IMR-90 (cell line): ENCODE results near the gene SIAH3. TPM values are rescaled to one million over a fixed set of nuclear protein-coding genes. Genes with fewer than 3 reads are reported as not detected.

Source experiments
- ATAC-seq: fragments of 200-7000 bp; cut with Tn5 transposase; 2 replicates; pipeline ENCODE4 v1.9.1; 2020; ENCODE audit warnings: low read depth, mild to moderate bottlenecking, moderate library complexity
- BruUV-seq: library from RNA; stranded (reverse); fragments of 400-500 nt; replicated peaks from 2 replicates; lab custom pipeline; 2021; lab: Mats Ljungman, UMichigan
- CTCF ChIA-PET: fragments of 300-600 bp; formaldehyde crosslinking; extraction: SDS; loops from one replicate; lab custom pipeline; 2021; ENCODE audit warnings: antibody characterized with exemption; lab: Yijun Ruan, JAX
- POLR2A ChIA-PET: fragments of 300-600 bp; sonication (Branson Sonifier 250); formaldehyde crosslinking; loops from one replicate; lab custom pipeline; 2022; ENCODE audit warnings: antibody characterized with exemption; ENCODE audit not compliant: unreplicated experiment; lab: Charles Lee
- DNase-seq: peaks from one replicate; pipeline ENCODE4 v3.0.0; 2013
- H2AFZ ChIP-seq: replicated peaks from 2 replicates; pipeline ENCODE3; 2013; ENCODE audit warnings: low read length, mild to moderate bottlenecking; ENCODE audit not compliant: poor library complexity
- H2AK5ac ChIP-seq: 2 replicates; pipeline ENCODE4 v1.6.1; 2013; ENCODE audit warnings: low read depth, low read length, inconsistent platforms
- H2AK9ac ChIP-seq: replicated peaks from 2 replicates; pipeline ENCODE3; 2013; ENCODE audit warnings: mild to moderate bottlenecking, low read depth, low read length, moderate library complexity; ENCODE audit not compliant: poor library complexity
- H2BK120ac ChIP-seq: 2 replicates; pipeline ENCODE4 v1.6.1; 2013; ENCODE audit warnings: low read depth, low read length, inconsistent platforms
- H2BK15ac ChIP-seq: 3 replicates; pipeline ENCODE4 v1.6.1; 2013; ENCODE audit warnings: low read depth, low read length, inconsistent platforms
- H2BK20ac ChIP-seq: 2 replicates; pipeline ENCODE4 v1.6.1; 2013; ENCODE audit warnings: low read depth, mild to moderate bottlenecking, inconsistent platforms, low read length, moderate library complexity
- H2BK5ac ChIP-seq: 2 replicates; pipeline ENCODE4 v1.6.1; 2013; ENCODE audit warnings: mild to moderate bottlenecking, low read depth, low read length, inconsistent platforms; ENCODE audit not compliant: poor library complexity, severe bottlenecking
- H3K14ac ChIP-seq: replicated peaks from 2 replicates; pipeline ENCODE4 v1.6.1; 2013; ENCODE audit warnings: low read depth, low read length, inconsistent platforms
- H3K18ac ChIP-seq: 2 replicates; pipeline ENCODE4 v1.6.1; 2013; ENCODE audit warnings: low read depth, low read length, control low read depth
- H3K23ac ChIP-seq: 2 replicates; pipeline ENCODE4 v1.6.1; 2013; ENCODE audit warnings: low read depth, low read length, inconsistent platforms
- H3K27ac ChIP-seq: 2 replicates; pipeline ENCODE4 v1.5.1; 2013; ENCODE audit warnings: mild to moderate bottlenecking, control low read depth, low read length; ENCODE audit not compliant: insufficient read depth
- H3K27me3 ChIP-seq: 2 replicates; pipeline ENCODE4 v1.6.1; 2013; ENCODE audit warnings: low read length; ENCODE audit not compliant: control insufficient read depth, insufficient read depth
- H3K36me3 ChIP-seq: 2 replicates; pipeline ENCODE4 v1.6.1; 2013; ENCODE audit warnings: low read length, mixed read lengths; ENCODE audit not compliant: control insufficient read depth, insufficient read depth
- H3K4ac ChIP-seq: 2 replicates; pipeline ENCODE4 v1.6.1; 2013; ENCODE audit warnings: low read depth, low read length, inconsistent platforms
- H3K4me1 ChIP-seq: 2 replicates; pipeline ENCODE4 v1.6.1; 2013; ENCODE audit warnings: low read length, mixed read lengths; ENCODE audit not compliant: control insufficient read depth, insufficient read depth
- H3K4me2 ChIP-seq: 2 replicates; pipeline ENCODE4 v1.6.1; 2013; ENCODE audit warnings: low read depth, mild to moderate bottlenecking, control low read depth, low read length, moderate library complexity
- H3K4me3 ChIP-seq: 2 replicates; pipeline ENCODE4 v1.5.1; 2013; ENCODE audit warnings: low read depth, mild to moderate bottlenecking, control low read depth, low read length, moderate library complexity; ENCODE audit not compliant: insufficient read depth
- H3K56ac ChIP-seq: 2 replicates; pipeline ENCODE4 v1.6.1; 2013; ENCODE audit warnings: low read length, inconsistent platforms; ENCODE audit not compliant: insufficient read depth; ENCODE audit errors: extremely low read depth
- H3K79me1 ChIP-seq, 2 experiments: 2 replicates each; pipeline ENCODE4 v1.6.1; 2013; ENCODE audit warnings: low read length in 2 of 2, inconsistent platforms in 1 of 2, low read depth in 1 of 2
- H3K9ac ChIP-seq: 2 replicates; pipeline ENCODE4 v1.6.1; 2013; ENCODE audit warnings: low read depth, low read length, control low read depth
- H3K9me1 ChIP-seq: 2 replicates; pipeline ENCODE4 v1.6.1; 2013; ENCODE audit warnings: low read length, inconsistent platforms; ENCODE audit not compliant: insufficient read depth
- H3K9me3 ChIP-seq: 2 replicates; pipeline ENCODE4 v1.6.1; 2013; ENCODE audit warnings: low read length; ENCODE audit not compliant: control insufficient read depth, insufficient read depth
- H4K20me1 ChIP-seq: 2 replicates; pipeline ENCODE4 v1.6.1; 2013; ENCODE audit warnings: low read length, inconsistent platforms; ENCODE audit not compliant: insufficient read depth
- H4K5ac ChIP-seq: 2 replicates; pipeline ENCODE4 v1.6.1; 2013; ENCODE audit warnings: mild to moderate bottlenecking, low read depth, low read length, control low read depth
- H4K8ac ChIP-seq, 2 experiments: 2 replicates each; pipeline ENCODE4 v1.6.1; 2013; ENCODE audit warnings: low read depth in 2 of 2, low read length in 2 of 2, control low read depth in 1 of 2, inconsistent platforms in 1 of 2
- H4K91ac ChIP-seq: 2 replicates; pipeline ENCODE4 v1.6.1; 2013; ENCODE audit warnings: low read depth, low read length, inconsistent platforms; ENCODE audit not compliant: insufficient read depth
- BHLHE40 ChIP-seq: fragments of 150-350 bp; IDR thresholded peaks from 2 replicates; pipeline ENCODE4 v1.6.1; 2016; ENCODE audit warnings: mild to moderate bottlenecking, low read depth, low read length
- CEBPB ChIP-seq: IDR thresholded peaks from 2 replicates; pipeline ENCODE4 v1.6.1; 2012; ENCODE audit warnings: low read depth, low read length, improper control_type of control experiment
- CTCF ChIP-seq: conservative IDR thresholded peaks from 2 replicates; pipeline ENCODE4 v1.5.1; 2012; ENCODE audit warnings: mild to moderate bottlenecking, low read depth, low read length, improper control_type of control experiment
- FOS ChIP-seq: fragments of 150-350 bp; IDR thresholded peaks from 2 replicates; pipeline ENCODE4 v1.6.1; 2016; ENCODE audit warnings: low read depth, low read length
- MXI1 ChIP-seq: IDR thresholded peaks from 2 replicates; pipeline ENCODE4 v1.6.1; 2012; ENCODE audit warnings: low read depth, mild to moderate bottlenecking, low read length, moderate library complexity, borderline replicate concordance
- NFE2L2 ChIP-seq: fragments of 150-350 bp; IDR thresholded peaks from 2 replicates; pipeline ENCODE4 v1.6.1; 2016; ENCODE audit warnings: low read depth, mild to moderate bottlenecking, low read length
- POLR2A ChIP-seq: IDR thresholded peaks from 2 replicates; pipeline ENCODE4 v1.6.1; 2012; ENCODE audit warnings: mild to moderate bottlenecking, low read depth, low read length
- RAD21 ChIP-seq: IDR thresholded peaks from 2 replicates; pipeline ENCODE4 v1.6.1; 2012; ENCODE audit warnings: low read length, improper control_type of control experiment
- RCOR1 ChIP-seq: IDR thresholded peaks from 2 replicates; pipeline ENCODE4 v1.6.1; 2012; ENCODE audit warnings: mild to moderate bottlenecking, low read length, improper control_type of control experiment; ENCODE audit not compliant: insufficient replicate concordance
- RFX5 ChIP-seq: IDR thresholded peaks from 2 replicates; pipeline ENCODE4 v1.8.0; 2012; ENCODE audit warnings: low read depth, mild to moderate bottlenecking, low read length, moderate library complexity
- SMC3 ChIP-seq: fragments of 150-350 bp; IDR thresholded peaks from 2 replicates; pipeline ENCODE4 v1.6.1; 2016; ENCODE audit warnings: low read depth, mild to moderate bottlenecking, antibody characterized with exemption, low read length, moderate library complexity
- USF2 ChIP-seq: fragments of 150-350 bp; IDR thresholded peaks from 2 replicates; pipeline ENCODE4 v1.6.1; 2017; ENCODE audit warnings: mild to moderate bottlenecking, antibody characterized with exemption, low read length, low read depth
- WGBS, 2 experiments: methylation state at CpG; one replicate each; pipeline versions ENCODE4 v1.1.5 to v1.1.7; 2013; ENCODE audit warnings: missing lambda C conversion rate in 2 of 2; ENCODE audit not compliant: insufficient read length in 1 of 2; ENCODE audit errors: extremely low coverage in 2 of 2; 5-methylcytosine and 5-hydroxymethylcytosine counted together
- dilution Hi-C: fragments of 300-500 bp; cut with HindIII; formaldehyde crosslinking; loops from one replicate; pipeline ENCODE4 v1.14.3; 2018; ENCODE audit warnings: low sequenced_read_pairs; ENCODE audit not compliant: unreplicated experiment
- in situ Hi-C: fragments of 300-500 bp; cut with MboI; formaldehyde crosslinking; loops from 3 replicates; pipeline ENCODE4 v1.14.3; 2019; ENCODE audit warnings: low sequenced_read_pairs, inconsistent platforms, mixed read lengths
- intact Hi-C: fragments of 100-400 bp; cut with micrococcal nuclease; formaldehyde crosslinking; loops from 2 replicates; pipeline ENCODE4 v1.10.0; 2022
- polyA plus RNA-seq, 3 experiments: library from polyadenylated mRNA; depleted of rRNA; stranded (reverse); fragments of >200 nt; gene quantifications; 2 replicates each; pipeline ENCODE4 v1.2.3, GENCODE V29; 2012; ENCODE audit warnings: low replicate concordance in 1 of 3
- total RNA-seq: library from RNA; depleted of rRNA; stranded (reverse); fragments of >200 nt; gene quantifications from 2 replicates; pipeline ENCODE4 v1.2.3, GENCODE V29; 2012

Gene SIAH3
- total and polyA plus RNA-seq, 2 of the 4 experiments (the other 2 are of a cell fraction): under 0.01 TPM; not detected in 1

- POLR2A ChIA-PET: no interaction called here
Observed at GRCh38 chr13:45775401-45775963, 76.1 kb downstream of the SIAH3 start.

More at GRCh38 chr13:45775401-45775963, 76.1 kb downstream of the SIAH3 start:
- Histone ChIP-seq H3K18ac (no peak overlapping the region), H2AK5ac (no peak overlapping the region), H3K4me2 (no peak overlapping the region), H2BK120ac (no peak overlapping the region), H3K9me3 (no peaks in the 10 kb centered on the region), H4K8ac (no peak overlapping the region), H3K23ac (no peak overlapping the region), H3K36me3 (no peaks in the 10 kb centered on the region), H3K27ac (no peak overlapping the region), H3K4me3 (no peak overlapping the region), H3K9me1 (0 out of 2 replicates have a peak, but pooled peaks cover 6% of the 10 kb centered on the region), H4K20me1 (no peaks in the 10 kb centered on the region), H2AFZ (no peak overlapping the region), H3K27me3 (peaks cover 16% of the 10 kb centered on the region), H2BK15ac (no peak overlapping the region), H3K9ac (no peak overlapping the region), H4K91ac (no peak overlapping the region), H2BK5ac (no peak overlapping the region), H3K14ac (no peak overlapping the region), H3K56ac (no peak overlapping the region), H3K4ac (no peak overlapping the region), H4K5ac (no peak overlapping the region), H3K79me1 (no peaks in the 10 kb centered on the region), H2AK9ac (no peak overlapping the region), H3K4me1 (peaks cover 9% of the 10 kb centered on the region), H2BK20ac (no peak overlapping the region)
- BruUV-seq: no TSS peak
- CTCF ChIA-PET: no interaction called here
- DNase-seq: no peak
- no CpG with 5 or more reads among the region's 3 CpGs for WGBS, 2 experiments
- intact Hi-C loops (loop anchor here (10.0 kb wide), 1 partner anchor 279 kb away; the partner anchor contains the start of gene ZC3H13), in situ Hi-C loops (no loop called here), dilution Hi-C loops (no loop called here)
- no peak for ATAC-seq
- no peak for TF ChIP-seq NFE2L2
- no peak for TF ChIP-seq RAD21
- TF ChIP-seq SMC3: no peak
- no peak for TF ChIP-seq CEBPB
- TF ChIP-seq RFX5: no peak
- TF ChIP-seq CTCF: no peak
- no peak for TF ChIP-seq USF2
- TF ChIP-seq RCOR1: no peak
- no peak for TF ChIP-seq FOS
- TF ChIP-seq POLR2A: no peak
- TF ChIP-seq BHLHE40: no peak
- TF ChIP-seq MXI1: no peak
